Endodermal cell (in vitro differentiated cells): Measurements from ENCODE around the gene LTBP1. TPM values are rescaled to one million over a fixed set of nuclear protein-coding genes. Genes with fewer than 3 reads are reported as not detected.

Experiments
- DNase-seq: peaks from one replicate; pipeline ENCODE4 v3.0.0-alpha.2; 2017
- H3K27ac ChIP-seq: 2 replicates; pipeline ENCODE4 v1.5.1; 2013; ENCODE audit warnings: mild to moderate bottlenecking, low read depth, low read length, moderate library complexity
- H3K27me3 ChIP-seq: 2 replicates; pipeline ENCODE4 v1.6.1; 2013; ENCODE audit warnings: mild to moderate bottlenecking, low read length, moderate library complexity; ENCODE audit not compliant: insufficient read depth, control insufficient read depth, poor library complexity, severe bottlenecking
- H3K36me3 ChIP-seq: 2 replicates; pipeline ENCODE4 v1.7.0; 2013; ENCODE audit warnings: mild to moderate bottlenecking, low read length, moderate library complexity; ENCODE audit not compliant: control insufficient read depth, insufficient read depth
- H3K4me1 ChIP-seq: one replicate; pipeline ENCODE4 v1.7.0; 2013; ENCODE audit warnings: low read length; ENCODE audit not compliant: control insufficient read depth, insufficient read depth
- H3K4me3 ChIP-seq: 2 replicates; pipeline ENCODE4 v1.5.1; 2013; ENCODE audit warnings: mild to moderate bottlenecking, low read length, moderate library complexity
- H3K9ac ChIP-seq: 2 replicates; pipeline ENCODE4 v1.6.1; 2013; ENCODE audit warnings: mild to moderate bottlenecking, low read length, moderate library complexity; ENCODE audit not compliant: poor library complexity, severe bottlenecking; ENCODE audit errors: extremely low read depth
- H3K9me3 ChIP-seq: 2 replicates; pipeline ENCODE4 v1.6.1; 2013; ENCODE audit warnings: mild to moderate bottlenecking, low read length, moderate library complexity; ENCODE audit not compliant: control insufficient read depth
- H3K27ac Mint-ChIP-seq: 2 replicates; pipeline ENCODE4 v1.8.0; 2020; ENCODE audit warnings: mixed read lengths
- H3K27me3 Mint-ChIP-seq: 2 replicates; pipeline ENCODE4 v1.8.0; 2021; ENCODE audit warnings: mild to moderate bottlenecking, mixed read lengths; ENCODE audit not compliant: insufficient read depth
- H3K36me3 Mint-ChIP-seq: 2 replicates; pipeline ENCODE4 v1.8.0; 2020; ENCODE audit warnings: low read depth, mixed read lengths
- H3K4me1 Mint-ChIP-seq: 2 replicates; pipeline ENCODE4 v1.8.0; 2020; ENCODE audit warnings: mixed read lengths
- H3K4me3 Mint-ChIP-seq: 2 replicates; pipeline ENCODE4 v1.8.0; 2020; ENCODE audit warnings: mild to moderate bottlenecking, moderate library complexity, mixed read lengths
- H3K9me3 Mint-ChIP-seq: 2 replicates; pipeline ENCODE4 v1.8.0; 2020; ENCODE audit warnings: mild to moderate bottlenecking, mixed read lengths
- WGBS, 2 experiments: methylation state at CpG; one replicate each; pipeline versions ENCODE4 v1.1.5 to v1.1.7; 2013; ENCODE audit warnings: missing lambda C conversion rate in 2 of 2, mixed read lengths in 1 of 2; ENCODE audit not compliant: insufficient coverage in 1 of 2, insufficient read length in 1 of 2; 5-methylcytosine and 5-hydroxymethylcytosine counted together
- total RNA-seq, 2 donors: library from RNA; stranded (reverse); fragmentation: NEBNext Ultra II Directional in 1 of 2; extraction: Animal tissue kit (Norgen Biotek cat#: 25700) in 1 of 2; gene quantifications; 2 replicates in 1 of 2; 3 replicates in 1 of 2; pipeline ENCODE4 v1.2.1, GENCODE V29; 2021
- TF ChIP-seq, protein P1 (sequence below): fragments of 200-600 bp; sonication (generic); conservative IDR thresholded peaks from 2 replicates; pipeline ENCODE4 v1.5.0; 2021; ENCODE audit warnings: antibody characterized with exemption, mild to moderate bottlenecking

LTBP1 gene
- total RNA-seq, 2 donors from 2014 or later = 43.2 to 43.4 TPM

DNA sequence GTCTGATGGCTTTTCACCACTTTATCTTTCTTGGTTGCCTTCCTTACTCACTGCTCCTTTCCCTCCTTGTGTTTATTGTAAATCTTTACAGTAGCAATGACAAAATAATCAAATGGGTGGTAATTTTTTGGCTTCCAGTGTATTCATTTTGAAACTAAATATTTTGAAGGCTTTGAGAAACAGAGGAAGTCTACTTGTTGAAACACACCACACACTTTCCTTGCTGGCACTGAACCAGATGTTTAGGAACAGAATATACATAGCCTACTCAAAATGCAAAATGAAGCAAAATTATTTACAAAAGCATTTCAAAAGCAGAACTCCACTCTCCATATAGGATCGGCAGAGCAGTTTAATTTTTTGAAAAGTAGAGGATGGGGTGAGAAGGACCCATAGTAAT is 189.8 kb downstream of the LTBP1 start:
- H3K4me3 Mint-ChIP-seq = no peak overlapping the region
- Histone ChIP-seq H3K4me3 (no peak overlapping the region), H3K36me3 (no peaks in the 10 kb centered on the region), H3K4me1 (no peaks in the 10 kb centered on the region), H3K9me3 (no peaks in the 10 kb centered on the region), H3K9ac (no peak overlapping the region), H3K27me3 (no peaks in the 10 kb centered on the region), H3K27ac (no peak overlapping the region)
- no peaks in the 10 kb centered on the region for H3K9me3 Mint-ChIP-seq
- WGBS, 2 experiments = no CpG with 5 or more reads among the region's 1 CpG
- no peak overlapping the region for H3K27ac Mint-ChIP-seq
- no peaks in the 10 kb centered on the region for H3K27me3 Mint-ChIP-seq
- H3K36me3 Mint-ChIP-seq = no peaks in the 10 kb centered on the region
- peaks cover 1% of the 10 kb centered on the region for H3K4me1 Mint-ChIP-seq
- DNase-seq = no peak
- TF ChIP-seq, protein P1, sequence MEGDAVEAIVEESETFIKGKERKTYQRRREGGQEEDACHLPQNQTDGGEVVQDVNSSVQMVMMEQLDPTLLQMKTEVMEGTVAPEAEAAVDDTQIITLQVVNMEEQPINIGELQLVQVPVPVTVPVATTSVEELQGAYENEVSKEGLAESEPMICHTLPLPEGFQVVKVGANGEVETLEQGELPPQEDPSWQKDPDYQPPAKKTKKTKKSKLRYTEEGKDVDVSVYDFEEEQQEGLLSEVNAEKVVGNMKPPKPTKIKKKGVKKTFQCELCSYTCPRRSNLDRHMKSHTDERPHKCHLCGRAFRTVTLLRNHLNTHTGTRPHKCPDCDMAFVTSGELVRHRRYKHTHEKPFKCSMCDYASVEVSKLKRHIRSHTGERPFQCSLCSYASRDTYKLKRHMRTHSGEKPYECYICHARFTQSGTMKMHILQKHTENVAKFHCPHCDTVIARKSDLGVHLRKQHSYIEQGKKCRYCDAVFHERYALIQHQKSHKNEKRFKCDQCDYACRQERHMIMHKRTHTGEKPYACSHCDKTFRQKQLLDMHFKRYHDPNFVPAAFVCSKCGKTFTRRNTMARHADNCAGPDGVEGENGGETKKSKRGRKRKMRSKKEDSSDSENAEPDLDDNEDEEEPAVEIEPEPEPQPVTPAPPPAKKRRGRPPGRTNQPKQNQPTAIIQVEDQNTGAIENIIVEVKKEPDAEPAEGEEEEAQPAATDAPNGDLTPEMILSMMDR = no peak

DNA sequence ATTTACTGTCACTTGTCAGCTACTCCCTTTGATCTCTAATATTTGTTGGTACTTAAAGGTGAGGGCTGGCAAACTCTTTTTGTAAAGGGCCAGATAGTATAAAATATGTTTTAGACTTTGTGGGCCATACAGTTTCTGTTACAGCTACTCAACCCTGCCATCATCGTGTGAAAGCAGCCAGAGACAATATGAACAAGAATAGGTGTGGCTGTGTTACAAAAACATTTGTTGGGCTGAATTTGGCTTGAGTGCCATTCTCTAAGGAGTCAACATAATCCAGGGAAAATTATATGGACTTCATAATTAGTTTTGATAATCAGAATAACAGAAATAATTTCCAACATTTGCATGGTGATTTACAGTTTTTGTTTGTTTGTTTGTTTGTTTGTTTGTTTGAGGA is 190.6 kb downstream of the LTBP1 start:
- H3K27ac Mint-ChIP-seq = no peak overlapping the region
- no peaks in the 10 kb centered on the region for H3K36me3 Mint-ChIP-seq
- H3K4me1 Mint-ChIP-seq = peaks cover 1% of the 10 kb centered on the region
- H3K9me3 ChIP-seq = no peaks in the 10 kb centered on the region
- H3K4me1 ChIP-seq = no peaks in the 10 kb centered on the region
- H3K9me3 Mint-ChIP-seq = no peaks in the 10 kb centered on the region
- no peak overlapping the region for H3K4me3 Mint-ChIP-seq
- TF ChIP-seq, protein P1 = no peak
- no peak overlapping the region for H3K27ac ChIP-seq
- H3K9ac ChIP-seq = no peak overlapping the region
- H3K27me3 Mint-ChIP-seq = no peaks in the 10 kb centered on the region
- no peaks in the 10 kb centered on the region for H3K27me3 ChIP-seq
- H3K36me3 ChIP-seq = no peaks in the 10 kb centered on the region
- no peak for DNase-seq
- H3K4me3 ChIP-seq = no peak overlapping the region
- WGBS, 2 experiments = 100% methylated on average over 1 of the region's 1 CpG

DNA sequence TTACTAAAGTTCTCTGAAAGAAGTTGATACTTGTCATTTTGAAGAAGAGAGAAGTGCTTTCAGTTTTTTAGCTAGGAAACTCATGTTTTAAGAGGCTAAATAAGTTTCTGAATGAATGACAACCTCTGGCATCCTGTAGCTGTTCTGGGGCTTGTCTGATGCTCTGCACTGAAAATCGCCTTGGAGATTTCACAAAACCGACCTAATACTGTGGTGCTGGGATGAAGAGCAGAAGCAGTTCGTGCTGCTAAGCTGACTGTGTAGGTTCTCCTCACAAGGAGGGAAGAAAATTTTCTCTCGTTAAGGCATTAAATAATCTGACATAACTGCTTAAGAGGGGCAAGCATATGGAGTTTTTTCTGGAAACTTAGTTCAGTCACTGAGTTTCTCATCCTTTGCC is 193.2 kb downstream of the LTBP1 start:
- Histone ChIP-seq H3K4me3 (no peak overlapping the region), H3K27ac (no peak overlapping the region), H3K9me3 (no peaks in the 10 kb centered on the region), H3K9ac (no peak overlapping the region), H3K27me3 (no peaks in the 10 kb centered on the region), H3K36me3 (no peaks in the 10 kb centered on the region), H3K4me1 (no peaks in the 10 kb centered on the region)
- Mint-ChIP-seq H3K4me3 (no peak overlapping the region), H3K36me3 (no peaks in the 10 kb centered on the region), H3K27ac (no peak overlapping the region), H3K4me1 (no peaks in the 10 kb centered on the region), H3K27me3 (no peaks in the 10 kb centered on the region), H3K9me3 (no peaks in the 10 kb centered on the region)
- TF ChIP-seq, protein P1 = no peak
- DNase-seq = no peak
- 90 to 91% methylated on average over 4 of the region's 4 CpGs for WGBS, 2 experiments
